Ureter (tissue), 1 donor: ENCODE data around the gene SGIP1. TPM values are rescaled to one million over a fixed set of nuclear protein-coding genes. Genes with fewer than 3 reads are reported as not detected.

Source experiments
- DNase-seq: peaks from one replicate; pipeline ENCODE4 v3.0.0-alpha.2; 2020; ENCODE audit warnings: low spot score
- total RNA-seq: library from RNA; stranded (reverse); gene quantifications from one replicate; pipeline ENCODE4 v1.2.4, GENCODE V29; 2023
- donor health status: DM: yes; HTN: yes; CAD: no.

The SGIP1 gene
- total RNA-seq, 1 donor from 2014 or later = 15.8 TPM

DNA sequence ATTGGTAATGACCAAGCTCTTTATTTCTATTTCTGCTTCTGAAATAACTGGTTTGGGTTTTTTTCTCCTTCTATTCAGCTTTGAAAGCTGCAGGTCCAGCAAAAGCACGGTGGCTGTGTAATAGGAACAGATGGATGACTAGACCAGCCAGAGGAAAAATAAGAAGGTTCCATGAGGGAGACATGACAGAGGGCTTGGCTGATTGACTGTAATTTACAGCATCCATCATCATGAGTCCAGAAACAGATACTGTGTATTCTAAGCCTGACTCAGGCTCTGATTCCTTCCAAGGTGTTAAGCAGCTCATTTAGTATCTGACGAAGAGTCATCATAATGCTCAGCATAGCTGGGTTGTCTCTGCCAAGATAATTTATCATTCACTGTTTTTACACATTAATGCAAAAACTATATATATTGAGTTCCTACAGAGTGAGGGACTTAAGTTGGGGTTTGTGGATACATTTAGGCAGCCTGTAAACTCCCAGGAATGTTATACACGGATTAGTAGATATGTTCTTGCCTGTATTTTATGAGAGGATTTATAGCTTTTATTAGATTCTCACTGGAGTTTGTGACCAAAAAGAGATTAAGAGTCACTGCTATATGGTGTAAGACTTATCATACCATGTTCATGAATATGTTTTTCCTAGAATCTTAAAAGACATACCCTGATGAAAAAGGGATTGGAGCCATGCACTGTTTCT, 72.6 kb downstream of the SGIP1 start:
- no peak for DNase-seq

DNA sequence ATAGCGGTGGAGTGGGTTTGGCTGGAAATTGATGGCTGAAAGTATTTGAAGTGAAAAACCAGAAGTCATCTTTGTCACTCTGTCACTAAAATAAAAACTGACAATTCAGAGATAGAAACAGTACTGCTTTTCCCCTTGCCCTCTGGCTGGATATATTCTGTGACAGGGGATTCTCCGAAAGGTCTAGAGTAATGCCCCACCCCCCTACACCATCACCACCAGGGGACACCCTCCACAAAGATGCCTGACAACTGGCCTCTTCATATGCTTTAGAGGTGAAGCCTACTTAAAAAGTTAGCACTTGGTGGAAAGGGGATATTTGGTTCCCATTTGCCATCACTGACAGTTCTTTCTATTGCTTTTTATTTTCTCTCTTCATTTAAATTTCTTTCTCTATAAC, 73.5 kb downstream of the SGIP1 start:
- DNase-seq = no peak

DNA sequence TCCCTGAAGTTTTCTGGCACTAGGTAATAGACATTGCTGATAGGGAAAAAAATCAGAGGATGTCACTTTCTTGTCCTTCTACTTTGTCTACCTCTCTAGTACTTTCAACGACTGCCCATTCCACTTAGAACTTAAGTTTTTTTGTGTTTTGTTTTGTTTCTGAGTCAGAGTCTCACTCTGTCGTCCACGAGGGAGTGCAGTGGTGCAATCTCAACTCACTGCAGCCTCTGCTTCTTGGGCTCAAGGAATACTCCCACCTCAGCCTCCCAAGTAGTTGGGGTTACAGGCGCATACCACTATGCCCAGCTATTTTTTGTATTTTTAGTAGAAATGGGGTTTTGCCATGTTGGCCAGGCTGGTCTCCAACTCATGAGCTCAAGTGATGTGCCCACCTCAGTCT, 79.2 kb downstream of the SGIP1 start:
- DNase-seq = no peak

DNA sequence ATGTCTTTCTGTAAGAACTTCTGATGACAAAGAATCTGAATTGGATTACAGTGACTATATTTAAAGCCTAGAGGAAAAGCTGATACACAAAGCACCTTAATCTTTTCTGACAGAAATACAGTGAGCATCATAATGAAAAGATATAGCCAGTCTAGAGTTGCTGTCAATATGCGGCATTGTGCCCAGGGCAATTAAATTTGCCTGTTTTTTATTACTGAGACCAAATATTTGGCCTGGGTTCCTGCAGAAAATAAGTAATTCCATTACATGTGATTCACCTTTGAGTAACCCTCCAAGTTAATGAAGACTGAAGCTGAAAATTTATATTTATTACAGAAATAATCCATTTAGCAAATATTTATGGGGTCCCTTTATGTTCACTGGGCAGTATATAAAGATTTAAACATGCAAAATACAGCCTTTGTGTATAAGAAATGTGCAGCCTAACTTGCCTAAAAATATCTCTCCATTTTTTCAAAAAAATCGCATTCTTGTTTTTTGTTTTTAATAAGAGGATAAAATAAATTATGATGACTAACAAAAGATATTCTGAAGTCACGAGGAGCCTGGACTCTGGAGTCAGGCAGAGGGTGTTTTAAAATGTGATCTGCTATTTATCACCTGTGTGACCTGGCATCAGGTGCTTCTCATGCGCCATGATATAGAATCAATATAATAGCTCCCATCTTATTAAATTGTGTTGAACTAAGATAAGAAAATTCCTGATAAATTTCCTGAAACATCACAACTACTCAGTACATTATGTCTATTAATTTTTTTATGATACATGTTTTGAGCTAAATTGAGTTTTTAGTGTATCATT, 83.6 kb downstream of the SGIP1 start:
- no peak for DNase-seq

DNA sequence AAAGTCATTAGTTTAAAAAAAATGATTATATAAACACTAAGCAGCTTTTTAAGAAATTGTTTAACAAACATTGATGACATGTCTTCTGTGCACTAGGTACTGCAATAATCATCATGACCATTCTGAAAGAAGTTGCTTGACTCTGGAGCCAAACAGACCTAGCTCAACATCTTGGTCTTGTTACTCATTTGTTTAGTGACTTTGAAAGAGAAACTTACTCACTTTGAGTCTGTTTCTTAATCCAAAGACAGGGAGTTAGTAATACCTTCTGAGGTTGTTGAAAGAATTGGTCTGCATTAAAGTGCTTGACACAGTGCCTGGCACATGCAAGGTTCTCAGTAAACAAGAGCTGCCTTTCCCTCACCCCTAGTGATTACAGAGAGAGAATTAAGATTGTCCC, 84.4 kb downstream of the SGIP1 start:
- no peak for DNase-seq

DNA sequence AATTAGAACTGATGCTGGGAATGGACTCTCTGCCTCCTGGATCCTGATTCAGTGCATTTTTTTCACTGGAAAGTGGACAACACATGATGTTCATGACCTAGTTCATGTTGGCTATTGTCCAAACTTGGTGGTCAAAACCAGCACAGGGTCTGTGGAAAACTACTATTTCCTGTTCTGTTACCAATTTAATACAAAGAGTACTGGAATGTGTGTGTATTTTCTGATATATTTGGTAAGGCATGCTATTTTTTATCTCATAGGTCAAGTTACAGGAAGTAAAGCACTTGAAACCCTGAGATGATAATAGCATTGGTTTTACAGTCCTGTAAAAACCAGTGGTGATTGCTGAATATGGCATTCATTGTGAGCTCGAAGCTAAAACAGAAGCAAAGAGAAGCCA, 89.9 kb downstream of the SGIP1 start:
- DNase-seq = no peak

DNA sequence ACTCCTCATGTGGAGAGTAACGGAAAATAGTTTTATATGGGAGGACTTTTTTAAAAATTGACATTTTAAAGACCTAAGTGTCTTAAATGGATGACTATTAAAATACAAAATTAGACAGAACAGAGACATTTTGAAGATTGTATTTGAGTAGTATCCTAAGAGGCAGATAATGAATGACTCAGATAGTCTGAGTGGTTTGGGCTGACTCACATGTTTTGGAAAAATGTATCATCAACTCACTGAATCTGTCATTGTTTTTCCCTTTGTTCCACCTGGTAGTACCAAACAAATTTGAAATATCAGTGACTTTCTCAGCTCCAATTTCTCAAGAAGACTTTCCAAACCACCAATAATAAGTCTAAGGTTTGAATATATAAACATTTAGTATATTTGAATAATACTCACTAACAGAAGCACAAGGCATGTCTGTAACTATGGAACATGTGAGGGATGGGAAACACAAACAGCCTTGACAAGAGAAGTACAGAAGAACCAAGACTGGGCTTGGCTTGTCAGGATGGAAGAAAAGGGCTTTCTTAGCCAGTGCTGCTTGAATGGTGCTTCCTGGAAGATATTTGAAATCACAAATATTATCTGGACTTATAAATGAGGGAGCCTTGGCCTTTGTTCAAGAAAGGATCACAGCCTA, 90.6 kb downstream of the SGIP1 start:
- no peak for DNase-seq

DNA sequence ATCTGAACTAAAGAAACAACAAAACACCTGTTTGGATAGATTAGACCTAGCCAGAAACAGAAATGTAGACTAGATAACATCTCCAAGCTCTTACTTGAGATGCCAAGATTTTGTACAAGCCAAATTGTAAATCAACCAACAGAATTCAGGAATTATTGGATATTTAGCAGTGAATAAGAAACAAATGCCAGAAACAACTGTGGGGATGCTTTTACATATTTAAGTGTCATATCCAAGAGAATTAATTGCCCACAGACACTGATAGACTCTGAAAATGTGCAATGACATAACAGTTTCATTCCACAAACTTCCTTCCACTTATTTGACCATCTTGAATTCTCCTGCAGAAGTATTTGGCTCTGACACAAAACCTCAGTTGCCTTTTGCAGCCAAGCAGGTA, 92.3 kb downstream of the SGIP1 start:
- no peak for DNase-seq

DNA sequence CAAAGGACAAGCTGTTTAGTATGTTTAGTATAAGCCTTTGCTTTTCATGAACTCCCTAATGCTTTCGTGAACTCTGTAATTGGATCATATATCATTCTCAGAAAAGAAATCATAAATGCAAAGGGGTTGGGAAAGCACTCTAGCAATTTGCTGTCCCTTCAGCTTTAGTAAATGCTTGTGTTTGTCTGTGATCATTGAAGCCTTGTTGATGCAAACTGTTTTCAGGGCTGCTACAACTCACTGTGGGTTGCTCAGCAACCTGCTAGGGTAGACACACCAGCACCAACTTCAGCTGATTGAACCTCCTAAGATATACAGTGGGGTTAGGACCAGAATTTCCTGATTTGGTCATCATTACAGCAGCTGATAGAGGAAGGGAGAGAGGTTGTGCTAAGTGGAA, 95.0 kb downstream of the SGIP1 start:
- DNase-seq = no peak

DNA sequence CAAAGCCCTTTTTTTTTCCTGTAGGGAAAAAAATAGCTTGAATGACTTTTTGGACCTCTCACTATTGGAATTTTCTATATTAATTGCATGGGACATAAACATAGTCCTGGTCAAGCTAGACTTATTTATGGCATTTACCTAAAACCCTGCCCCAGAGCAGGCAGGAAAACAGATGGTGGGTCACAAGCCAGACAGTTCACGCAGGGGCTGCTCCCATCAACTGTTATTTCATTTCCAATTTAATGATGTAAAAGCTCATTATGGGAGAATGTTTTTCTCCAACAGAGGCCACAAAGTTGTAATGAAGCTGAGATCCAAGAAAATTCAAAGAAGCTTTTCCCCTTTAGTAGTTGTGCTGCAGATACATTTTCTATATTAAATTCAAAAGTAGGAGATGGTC, 99.2 kb downstream of the SGIP1 start:
- DNase-seq = no peak

DNA sequence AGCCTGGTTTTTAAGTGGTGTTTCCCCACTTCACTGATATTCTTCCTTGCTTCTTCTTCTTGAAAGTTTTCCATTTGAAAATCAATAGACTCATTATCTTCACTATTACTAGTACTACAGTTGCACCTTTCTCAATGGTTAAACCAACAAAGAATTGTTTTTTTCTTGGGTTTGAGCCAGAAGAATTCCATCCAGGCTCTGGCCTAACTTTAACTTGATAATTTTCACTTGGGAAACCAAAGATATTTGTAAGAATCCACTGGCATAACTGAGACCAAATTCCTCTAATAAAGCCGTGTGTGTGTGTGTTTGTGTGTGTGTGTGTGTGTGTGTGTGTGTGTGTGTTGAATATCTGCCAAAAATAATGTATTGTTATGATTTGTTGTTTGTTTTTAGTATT, 103.2 kb downstream of the SGIP1 start:
- DNase-seq = no peak

DNA sequence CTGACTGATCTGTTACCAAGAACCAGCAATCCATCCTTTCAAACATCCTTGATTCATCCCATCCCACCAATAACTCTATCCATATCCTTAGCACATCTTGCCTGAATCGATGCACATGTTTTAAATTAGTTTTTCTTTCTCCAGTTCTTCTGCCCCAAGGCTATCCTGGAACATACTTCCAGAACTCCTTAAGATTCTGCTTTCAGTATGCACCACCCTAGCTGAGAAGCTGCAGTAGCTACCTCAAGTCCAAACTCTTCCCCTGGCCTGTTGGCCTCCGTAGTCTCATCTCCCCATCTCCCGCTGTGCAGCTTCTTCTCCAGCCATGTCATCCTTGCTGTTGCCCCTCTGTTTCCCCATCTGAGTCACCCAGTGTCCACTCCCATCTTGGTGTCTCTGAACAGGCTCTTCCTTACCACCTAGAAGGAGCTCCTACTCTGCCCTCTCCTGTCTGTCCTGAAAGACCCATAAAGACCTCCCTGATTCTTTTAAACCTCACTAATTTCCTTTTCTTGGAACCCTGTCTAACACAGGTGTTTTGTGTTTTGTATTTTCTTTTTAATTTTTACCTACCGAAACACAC, 108.0 kb downstream of the SGIP1 start:
- no peak for DNase-seq

DNA sequence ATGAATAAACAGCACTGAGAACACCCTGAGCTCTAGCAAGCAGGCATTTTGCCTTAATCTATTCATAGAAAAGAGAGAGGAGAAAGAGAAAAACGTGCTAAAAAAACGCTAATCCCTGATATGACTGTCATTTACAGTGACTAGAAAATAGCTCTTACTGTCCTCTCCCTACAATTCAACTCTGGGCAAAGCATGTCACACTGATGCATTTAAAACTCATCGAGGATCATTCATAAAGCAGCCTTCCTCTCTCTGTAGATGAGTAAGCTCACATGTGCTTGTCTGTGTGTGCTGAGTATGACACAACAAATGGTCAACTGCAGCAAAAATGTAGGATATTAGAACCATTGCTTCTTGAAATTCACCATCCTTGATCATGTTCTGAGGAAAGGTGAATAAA, 109.0 kb downstream of the SGIP1 start:
- DNase-seq = no peak

DNA sequence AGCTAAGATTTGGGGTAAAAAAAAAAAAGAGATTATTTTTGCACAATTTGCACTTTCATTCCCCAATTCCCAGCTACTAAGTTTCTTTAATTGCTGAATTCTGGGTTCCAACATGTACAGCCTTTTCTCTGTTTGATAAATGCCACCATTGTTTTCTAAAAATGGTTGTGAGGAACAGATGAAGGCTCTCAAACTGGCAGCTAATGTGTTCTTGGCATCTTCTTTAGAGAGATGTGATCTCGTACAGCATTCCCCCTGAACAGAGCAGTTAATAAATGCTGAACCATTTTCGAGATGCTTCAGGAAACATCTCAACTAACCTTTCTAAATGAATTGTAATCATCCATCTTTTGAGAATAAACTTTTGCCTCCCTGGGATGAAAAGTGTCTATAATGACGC, 110.4 kb downstream of the SGIP1 start:
- no peak for DNase-seq

DNA sequence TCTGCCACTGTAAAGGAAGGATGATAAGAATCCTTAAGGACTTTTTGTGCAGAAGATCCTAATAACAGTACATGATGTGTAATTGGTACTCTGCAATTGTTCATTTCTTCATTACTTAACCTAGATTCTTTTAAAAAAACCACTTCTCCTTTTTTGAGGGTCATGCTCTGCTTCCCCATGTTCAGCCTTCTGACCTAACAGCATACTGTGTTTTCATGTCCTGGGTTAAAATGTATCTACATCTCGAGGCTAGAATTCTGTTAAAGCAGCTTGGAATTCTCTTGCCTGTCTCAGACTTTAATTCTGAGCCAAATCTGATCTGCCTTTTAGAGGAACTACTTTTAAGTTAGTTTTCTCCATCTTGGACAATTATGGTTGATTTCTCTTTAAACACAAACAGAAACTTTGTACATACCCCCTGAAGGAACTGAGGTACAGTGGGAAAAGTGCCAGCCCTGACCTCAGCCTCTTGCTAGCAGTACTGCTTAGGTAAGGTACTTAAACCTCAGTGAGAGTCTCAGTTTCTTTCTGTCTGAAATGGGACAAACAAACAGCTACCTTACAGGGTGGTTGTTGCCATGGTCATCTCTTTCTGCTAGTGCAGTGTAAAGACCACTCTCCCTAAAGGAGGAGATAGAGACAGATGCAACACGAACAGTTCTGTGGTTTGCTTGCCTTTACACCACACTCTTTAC, 115.1 kb downstream of the SGIP1 start:
- no peak for DNase-seq

DNA sequence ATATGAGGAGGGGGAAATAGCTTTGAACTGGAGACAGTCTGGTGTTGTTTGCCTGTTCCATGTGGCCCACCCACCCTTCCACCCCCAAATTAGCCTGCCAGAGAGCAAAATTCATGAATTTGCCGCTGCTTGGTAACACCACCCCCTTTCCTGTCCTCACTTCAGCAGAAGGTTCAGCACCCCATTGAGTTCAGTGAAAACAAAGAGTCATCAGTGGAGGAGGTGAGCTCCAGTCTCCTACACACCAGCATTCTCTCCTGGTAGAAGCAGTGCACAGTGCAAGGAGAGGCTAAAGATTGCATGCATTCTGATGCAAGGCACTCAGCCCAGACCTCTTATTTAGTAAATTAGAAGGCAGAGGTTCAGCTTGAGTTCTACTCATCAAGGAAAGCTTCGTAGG, 118.6 kb downstream of the SGIP1 start:
- no peak for DNase-seq

DNA sequence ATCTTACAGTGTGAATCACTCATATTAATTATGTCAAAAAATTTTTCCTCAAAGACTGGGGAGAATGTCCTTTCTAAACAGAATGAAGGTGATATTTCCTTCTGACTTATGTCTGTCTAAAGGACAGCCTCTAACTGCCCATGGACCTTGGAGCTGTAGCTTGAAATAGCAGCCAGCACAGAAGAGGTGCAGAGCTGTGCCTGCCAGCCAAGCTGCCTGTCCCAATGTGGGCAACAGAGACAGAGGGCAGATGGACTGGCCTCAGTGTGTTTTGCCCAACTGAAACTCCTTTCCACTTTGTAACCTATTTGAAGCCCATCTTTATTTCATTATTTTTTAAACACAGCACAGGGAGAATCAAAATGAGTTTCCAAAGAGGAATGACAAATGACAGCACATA, 120.7 kb downstream of the SGIP1 start:
- no peak for DNase-seq

DNA sequence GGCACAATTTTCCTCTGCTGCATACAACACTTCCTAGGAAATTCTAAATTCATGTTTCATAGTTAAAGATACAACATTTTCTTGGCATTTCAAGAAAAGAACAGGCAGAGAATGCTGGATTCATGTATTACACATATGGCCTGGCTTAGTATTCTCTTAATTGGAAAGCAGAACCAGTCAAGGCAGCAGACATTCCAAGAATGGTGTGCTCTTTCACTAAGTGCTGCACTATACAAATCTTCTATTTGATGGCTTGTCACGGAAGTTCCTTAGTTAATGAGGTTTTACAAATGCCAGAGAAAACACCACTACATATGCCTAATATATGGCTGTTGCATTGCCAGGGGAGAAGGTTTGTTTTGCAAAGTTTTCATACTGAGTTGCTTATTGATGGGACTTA, 137.5 kb downstream of the SGIP1 start:
- no peak for DNase-seq

DNA sequence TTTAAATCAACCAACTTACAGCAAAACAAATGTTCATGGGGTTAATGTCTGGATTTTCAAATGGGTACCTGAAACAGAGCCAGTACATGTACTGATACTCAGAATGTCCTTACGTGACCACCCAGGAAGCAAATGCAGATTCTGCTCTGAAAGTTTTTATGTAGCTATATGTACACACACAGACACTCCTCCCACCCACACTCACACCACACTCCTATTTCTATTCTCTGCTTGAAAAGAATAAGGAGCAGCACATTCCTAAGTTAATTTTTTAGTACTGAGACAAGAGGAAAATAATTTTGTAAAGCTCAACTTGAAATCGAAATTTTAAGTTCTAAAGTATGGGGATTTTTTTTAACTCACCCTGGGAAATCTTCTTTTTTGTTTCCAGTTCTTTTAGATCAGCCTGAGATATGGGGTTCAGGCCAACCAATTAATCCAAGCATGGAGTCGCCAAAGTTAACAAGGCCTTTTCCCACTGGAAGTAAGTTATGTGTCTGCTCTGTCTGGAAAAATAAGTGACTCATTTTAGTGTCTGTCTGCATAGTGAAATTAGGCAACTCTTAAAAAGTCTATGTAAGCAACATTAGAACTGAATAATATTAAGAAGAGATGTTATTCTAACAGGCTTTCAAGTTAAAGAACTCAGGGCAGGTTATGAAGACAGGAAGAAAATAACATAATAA, 142.8 kb downstream of the SGIP1 start:
- DNase-seq = no peak

DNA sequence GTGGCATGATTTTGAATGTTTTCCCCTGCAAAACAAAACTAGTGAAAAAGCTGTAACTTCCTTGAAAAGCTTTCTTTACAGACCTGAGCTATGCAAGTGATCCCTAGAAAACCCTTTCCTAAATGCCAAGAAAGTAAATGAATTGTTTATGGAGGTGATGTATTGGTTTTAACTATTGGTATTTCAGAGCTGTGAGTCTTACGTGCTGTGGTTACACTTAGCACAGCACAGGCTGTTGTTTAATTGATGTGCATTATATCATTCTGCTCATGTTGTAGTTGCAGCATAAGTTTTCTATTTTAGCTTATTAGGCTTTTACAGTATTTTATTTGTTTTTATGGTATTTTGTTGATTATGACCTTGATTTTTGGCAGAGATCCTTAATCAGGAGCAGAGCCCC, 144.2 kb downstream of the SGIP1 start:
- DNase-seq = no peak

DNA sequence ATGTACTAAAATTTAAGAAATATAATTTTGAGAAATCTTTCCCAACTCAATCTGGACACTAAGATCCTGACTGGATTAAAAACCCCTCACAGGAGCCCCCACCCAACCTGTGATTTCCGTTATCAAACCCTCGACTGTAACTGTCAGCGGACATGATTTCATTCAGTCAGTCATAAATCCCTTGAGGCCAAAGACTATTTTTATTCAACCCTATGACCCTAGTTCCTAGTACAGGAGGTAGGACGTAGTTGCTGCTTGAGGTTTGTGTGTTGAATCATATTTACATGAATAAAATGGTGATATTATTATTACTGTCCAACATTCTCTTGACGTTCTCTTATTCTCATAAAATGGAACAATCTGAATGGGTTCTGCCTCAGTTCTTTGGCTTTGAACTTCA, 145.2 kb downstream of the SGIP1 start:
- no peak for DNase-seq
